Measurements from ENCODE around the gene AP3B1.

AP3B1 gene

GRCh38 chr5:78000191-78000590 lies 294.3 kb downstream of the AP3B1 start:
- H3K36me3 ChIP-seq (ENCODE audit: control insufficient read depth, insufficient read depth, low read length, severe bottlenecking) = peaks cover 36% of the 10 kb centered on the region
- no peaks in the 10 kb centered on the region for H3K9me3 ChIP-seq (ENCODE audit: control insufficient read depth, low read length)
- no peak overlapping the region for H3K4me3 ChIP-seq (ENCODE audit: low read length)
- no peaks in the 10 kb centered on the region for H3K27me3 ChIP-seq (replicated peaks; ENCODE audit: control insufficient read depth, insufficient read depth, low read length)
- DNase-seq (ENCODE audit: low read depth) = no peak
- H3K9ac ChIP-seq (ENCODE audit: low read length) = no peak overlapping the region
- peaks cover 11% of the 10 kb centered on the region for H3K4me1 ChIP-seq (ENCODE audit: control insufficient read depth, insufficient read depth, low read length)

- Histone ChIP-seq H3K4me3 (ENCODE audit: low read length) (no peak overlapping the region), H3K4me1 (ENCODE audit: control insufficient read depth, insufficient read depth, low read length) (peaks cover 6% of the 10 kb centered on the region), H3K9ac (ENCODE audit: low read length) (no peak overlapping the region), H3K9me3 (ENCODE audit: control insufficient read depth, low read length) (no peaks in the 10 kb centered on the region), H3K27me3 (replicated peaks; ENCODE audit: control insufficient read depth, insufficient read depth, low read length) (no peaks in the 10 kb centered on the region), H3K36me3 (ENCODE audit: control insufficient read depth, insufficient read depth, low read length, severe bottlenecking) (peaks cover 36% of the 10 kb centered on the region)
- no peak for DNase-seq (ENCODE audit: low read depth)
Observed at GRCh38 chr5:77999399-77999798, 295.1 kb downstream of the AP3B1 start.

- Histone ChIP-seq H3K36me3 (ENCODE audit: control insufficient read depth, insufficient read depth, low read length, severe bottlenecking) (peaks cover 27% of the 10 kb centered on the region), H3K9me3 (ENCODE audit: control insufficient read depth, low read length) (no peaks in the 10 kb centered on the region), H3K4me3 (ENCODE audit: low read length) (no peak overlapping the region), H3K4me1 (ENCODE audit: control insufficient read depth, insufficient read depth, low read length) (peaks cover 6% of the 10 kb centered on the region), H3K27me3 (replicated peaks; ENCODE audit: control insufficient read depth, insufficient read depth, low read length) (no peaks in the 10 kb centered on the region), H3K9ac (ENCODE audit: low read length) (no peak overlapping the region)
- no peak for DNase-seq (ENCODE audit: low read depth)
Observed at GRCh38 chr5:77996943-77997342, 297.6 kb downstream of the AP3B1 start.

DNA sequence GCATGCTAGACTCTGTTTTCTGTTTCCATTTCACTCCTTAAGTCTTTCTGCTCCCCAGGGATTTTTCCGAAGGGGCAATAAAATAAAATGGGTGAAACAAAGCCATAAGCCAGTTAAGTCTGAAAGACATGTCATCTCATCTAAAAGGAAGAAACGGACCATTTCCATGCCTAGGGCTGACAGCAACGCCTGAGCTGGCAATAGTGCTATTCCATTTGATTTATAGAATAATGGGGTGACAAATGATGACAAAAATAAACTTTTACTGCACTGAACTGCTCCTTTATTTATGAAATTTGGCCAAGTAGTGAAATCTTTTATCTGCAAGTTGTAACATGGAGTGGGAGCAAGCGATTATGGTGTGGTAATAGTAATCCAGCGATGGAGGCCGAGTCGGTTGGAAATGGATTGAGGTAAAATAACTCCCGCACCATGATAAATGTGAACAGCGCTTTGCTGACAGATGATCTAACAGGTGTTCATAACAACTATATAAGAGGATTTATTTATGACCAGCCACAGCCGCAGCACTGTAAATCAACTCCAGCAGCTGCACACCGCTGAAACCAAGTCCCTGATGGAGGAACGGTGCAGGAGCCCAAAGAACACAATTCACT lies 298.6 kb downstream of the AP3B1 start:
- DNase-seq (ENCODE audit: low read depth) = no peak
- H3K27me3 ChIP-seq (replicated peaks; ENCODE audit: control insufficient read depth, insufficient read depth, low read length) = no peaks in the 10 kb centered on the region
- no peaks in the 10 kb centered on the region for H3K9me3 ChIP-seq (ENCODE audit: control insufficient read depth, low read length)
- H3K4me3 ChIP-seq (ENCODE audit: low read length) = no peak overlapping the region
- H3K36me3 ChIP-seq (ENCODE audit: control insufficient read depth, insufficient read depth, low read length, severe bottlenecking) = peaks cover 19% of the 10 kb centered on the region
- no peak overlapping the region for H3K9ac ChIP-seq (ENCODE audit: low read length)
- peaks cover 6% of the 10 kb centered on the region for H3K4me1 ChIP-seq (ENCODE audit: control insufficient read depth, insufficient read depth, low read length)

- H3K4me1 ChIP-seq (ENCODE audit: control insufficient read depth, insufficient read depth, low read length) = peaks cover 6% of the 10 kb centered on the region
- H3K9ac ChIP-seq (ENCODE audit: low read length) = no peak overlapping the region
- H3K9me3 ChIP-seq (ENCODE audit: control insufficient read depth, low read length) = no peaks in the 10 kb centered on the region
- DNase-seq (ENCODE audit: low read depth) = no peak
- peaks cover 15% of the 10 kb centered on the region for H3K36me3 ChIP-seq (ENCODE audit: control insufficient read depth, insufficient read depth, low read length, severe bottlenecking)
- no peak overlapping the region for H3K4me3 ChIP-seq (ENCODE audit: low read length)
- H3K27me3 ChIP-seq (replicated peaks; ENCODE audit: control insufficient read depth, insufficient read depth, low read length) = no peaks in the 10 kb centered on the region
Observed at GRCh38 chr5:77994943-77995342, 299.6 kb downstream of the AP3B1 start.

DNA sequence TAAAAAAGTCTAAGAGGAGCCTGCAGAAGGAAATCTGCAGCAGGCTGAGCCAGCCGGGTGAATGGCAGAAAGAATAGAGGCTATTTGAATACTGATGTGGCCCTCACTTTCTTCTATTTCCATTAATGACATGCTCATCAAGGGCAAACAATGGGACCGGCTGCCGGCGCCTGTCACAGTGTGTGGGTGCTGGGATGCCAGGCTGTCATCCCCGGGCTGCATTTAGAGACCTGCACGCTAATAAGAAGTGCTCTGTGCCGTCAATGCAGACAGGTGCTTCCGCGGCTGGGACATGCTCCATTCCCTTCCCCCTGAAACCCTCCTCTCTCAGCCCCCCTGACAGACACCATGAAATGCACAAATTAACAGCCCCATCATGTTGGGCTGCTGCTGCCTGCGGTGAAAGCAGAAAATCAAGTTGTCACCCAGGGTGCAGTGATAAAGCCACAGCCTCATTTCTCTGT lies 300.6 kb downstream of the AP3B1 start:
- Histone ChIP-seq H3K9me3 (ENCODE audit: control insufficient read depth, low read length) (no peaks in the 10 kb centered on the region), H3K4me3 (ENCODE audit: low read length) (no peak overlapping the region), H3K27me3 (replicated peaks; ENCODE audit: control insufficient read depth, insufficient read depth, low read length) (no peaks in the 10 kb centered on the region), H3K36me3 (ENCODE audit: control insufficient read depth, insufficient read depth, low read length, severe bottlenecking) (peaks cover 9% of the 10 kb centered on the region), H3K4me1 (ENCODE audit: control insufficient read depth, insufficient read depth, low read length) (peaks cover 6% of the 10 kb centered on the region), H3K9ac (ENCODE audit: low read length) (no peak overlapping the region)
- no peak for DNase-seq (ENCODE audit: low read depth)

DNA sequence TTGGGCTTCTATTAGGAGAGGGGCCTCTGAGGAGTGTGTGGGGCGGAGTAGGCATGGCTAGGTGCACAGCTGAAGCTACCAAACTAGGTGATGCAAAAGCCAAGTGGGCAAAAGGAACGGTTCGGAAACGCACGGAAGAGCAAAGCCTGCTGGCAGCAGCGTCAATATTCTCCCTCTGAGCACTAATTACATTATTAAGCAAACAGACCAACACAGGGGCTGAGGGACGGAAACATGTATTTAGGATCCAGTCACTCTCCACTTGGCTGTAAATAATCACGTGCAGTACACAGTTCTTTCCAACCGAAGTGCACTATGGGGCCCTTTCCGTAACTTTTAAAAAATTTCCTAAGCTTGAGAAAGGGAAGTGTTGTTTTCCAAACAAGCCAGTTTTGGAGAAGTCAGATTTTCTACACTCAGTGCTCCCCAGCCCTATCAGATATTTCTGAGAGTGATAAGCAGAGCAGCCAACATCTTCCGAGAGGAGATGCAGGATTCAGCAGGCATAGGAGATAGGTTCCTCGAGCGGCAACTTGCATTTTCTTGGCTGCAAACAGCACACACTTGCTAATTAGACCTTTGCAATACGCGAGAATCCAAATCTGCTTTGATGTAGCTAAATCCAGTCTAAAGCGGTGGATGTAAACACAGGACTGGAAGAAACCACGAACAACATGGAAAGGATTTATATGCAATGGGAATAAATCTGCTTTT lies 301.2 kb downstream of the AP3B1 start:
- H3K9me3 ChIP-seq (ENCODE audit: control insufficient read depth, low read length) = no peaks in the 10 kb centered on the region
- H3K9ac ChIP-seq (ENCODE audit: low read length) = no peak overlapping the region
- peaks cover 6% of the 10 kb centered on the region for H3K4me1 ChIP-seq (ENCODE audit: control insufficient read depth, insufficient read depth, low read length)
- peaks cover 4% of the 10 kb centered on the region for H3K36me3 ChIP-seq (ENCODE audit: control insufficient read depth, insufficient read depth, low read length, severe bottlenecking)
- H3K4me3 ChIP-seq (ENCODE audit: low read length) = no peak overlapping the region
- DNase-seq (ENCODE audit: low read depth) = no peak
- H3K27me3 ChIP-seq (replicated peaks; ENCODE audit: control insufficient read depth, insufficient read depth, low read length) = no peaks in the 10 kb centered on the region

DNA sequence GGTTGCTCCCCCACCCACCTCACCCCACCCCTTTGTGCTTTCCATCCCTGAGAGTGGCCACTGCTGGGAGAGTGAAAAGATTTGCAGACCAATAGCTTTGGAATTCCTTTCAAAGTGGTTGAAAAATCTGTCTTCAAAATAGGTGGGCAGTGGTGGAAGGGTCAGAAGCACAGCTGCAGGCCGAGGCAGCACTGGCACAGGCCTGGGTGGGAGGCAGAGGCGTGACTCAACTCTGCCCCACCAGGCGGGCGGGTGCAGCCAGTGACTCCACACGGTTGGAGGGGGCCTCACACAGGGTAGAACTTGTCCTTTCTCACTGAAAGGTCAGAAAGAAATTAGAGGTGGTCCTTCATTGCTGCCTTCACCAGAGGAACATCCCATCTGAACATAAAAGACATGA lies 303.4 kb downstream of the AP3B1 start:
- no peak overlapping the region for H3K4me3 ChIP-seq (ENCODE audit: low read length)
- DNase-seq (ENCODE audit: low read depth) = no peak
- no peaks in the 10 kb centered on the region for H3K36me3 ChIP-seq (ENCODE audit: control insufficient read depth, insufficient read depth, low read length, severe bottlenecking)
- no peaks in the 10 kb centered on the region for H3K9me3 ChIP-seq (ENCODE audit: control insufficient read depth, low read length)
- peaks cover 8% of the 10 kb centered on the region for H3K4me1 ChIP-seq (ENCODE audit: control insufficient read depth, insufficient read depth, low read length)
- H3K27me3 ChIP-seq (replicated peaks; ENCODE audit: control insufficient read depth, insufficient read depth, low read length) = no peaks in the 10 kb centered on the region
- no peak overlapping the region for H3K9ac ChIP-seq (ENCODE audit: low read length)

DNA sequence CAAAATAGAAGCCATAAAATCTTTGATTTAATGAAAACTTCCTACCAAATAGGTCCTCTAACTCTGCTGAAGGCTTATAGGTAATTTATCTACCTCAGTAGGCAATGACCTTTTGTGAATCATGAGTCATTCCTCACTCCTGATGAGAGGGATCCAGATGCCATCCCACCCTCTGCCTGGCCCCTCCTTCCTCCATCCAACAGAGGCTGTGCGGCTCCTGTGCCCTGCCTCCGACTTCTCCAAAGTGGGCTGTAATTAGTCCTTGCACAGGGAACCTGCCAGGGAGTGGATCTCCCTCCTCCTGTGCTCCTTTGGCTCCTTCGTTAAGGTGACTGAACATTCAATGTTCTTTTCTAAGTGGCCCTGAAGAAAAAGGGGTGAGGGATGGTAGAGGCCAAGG lies 304.5 kb downstream of the AP3B1 start:
- Histone ChIP-seq H3K9me3 (ENCODE audit: control insufficient read depth, low read length) (no peaks in the 10 kb centered on the region), H3K4me1 (ENCODE audit: control insufficient read depth, insufficient read depth, low read length) (peaks cover 3% of the 10 kb centered on the region), H3K27me3 (replicated peaks; ENCODE audit: control insufficient read depth, insufficient read depth, low read length) (no peaks in the 10 kb centered on the region), H3K36me3 (ENCODE audit: control insufficient read depth, insufficient read depth, low read length, severe bottlenecking) (no peaks in the 10 kb centered on the region), H3K9ac (ENCODE audit: low read length) (no peak overlapping the region), H3K4me3 (ENCODE audit: low read length) (no peak overlapping the region)
- no peak for DNase-seq (ENCODE audit: low read depth)

GRCh38 chr5:77987988-77988387 lies 306.5 kb downstream of the AP3B1 start:
- Histone ChIP-seq H3K36me3 (ENCODE audit: control insufficient read depth, insufficient read depth, low read length, severe bottlenecking) (no peaks in the 10 kb centered on the region), H3K27me3 (replicated peaks; ENCODE audit: control insufficient read depth, insufficient read depth, low read length) (no peaks in the 10 kb centered on the region), H3K9ac (ENCODE audit: low read length) (no peak overlapping the region), H3K9me3 (ENCODE audit: control insufficient read depth, low read length) (no peaks in the 10 kb centered on the region), H3K4me3 (ENCODE audit: low read length) (no peak overlapping the region), H3K4me1 (ENCODE audit: control insufficient read depth, insufficient read depth, low read length) (peaks cover 10% of the 10 kb centered on the region)
- DNase-seq (ENCODE audit: low read depth) = no peak

DNA sequence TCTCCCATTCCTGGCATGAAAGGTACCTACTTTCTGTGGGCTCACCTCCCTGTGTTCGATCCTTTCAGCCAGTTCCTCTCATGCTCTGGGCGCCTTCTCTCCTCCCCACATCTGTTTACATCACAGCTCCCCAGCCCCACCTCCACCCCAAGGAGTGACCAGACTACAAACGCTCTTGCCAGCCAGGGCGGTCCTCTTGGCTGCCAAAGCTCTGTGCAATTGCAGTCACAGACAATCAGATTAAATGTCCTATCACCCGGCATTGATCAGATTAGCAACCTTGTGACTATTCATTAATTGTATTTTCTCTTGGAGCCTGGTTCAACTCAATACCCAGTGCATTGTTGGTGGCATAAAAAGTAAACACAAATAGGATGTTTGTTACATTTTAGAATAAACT lies 307.2 kb downstream of the AP3B1 start:
- Histone ChIP-seq H3K36me3 (ENCODE audit: control insufficient read depth, insufficient read depth, low read length, severe bottlenecking) (no peaks in the 10 kb centered on the region), H3K27me3 (replicated peaks; ENCODE audit: control insufficient read depth, insufficient read depth, low read length) (no peaks in the 10 kb centered on the region), H3K9ac (ENCODE audit: low read length) (no peak overlapping the region), H3K9me3 (ENCODE audit: control insufficient read depth, low read length) (no peaks in the 10 kb centered on the region), H3K4me3 (ENCODE audit: low read length) (no peak overlapping the region), H3K4me1 (ENCODE audit: control insufficient read depth, insufficient read depth, low read length) (peaks cover 10% of the 10 kb centered on the region)
- no peak for DNase-seq (ENCODE audit: low read depth)

All from adipocyte (in vitro differentiated cells).